CD4-positive, alpha-beta memory T cell (primary cell): ENCODE measurements around the gene TGFBR1. TPM values are rescaled to one million over a fixed set of nuclear protein-coding genes. Genes with fewer than 3 reads are reported as not detected.
A peak's percentile ranks its signal among the peaks of the same experiment; 100 is the strongest.

ENCODE experiments used
- CTCF ChIA-PET: fragments of 350-600 bp; sonication (Branson Sonifier 250); formaldehyde crosslinking; loops from one replicate; lab custom pipeline; 2021; ENCODE audit warnings: inconsistent platforms; ENCODE audit not compliant: partially characterized antibody; lab: Charles Lee
- POLR2A ChIA-PET: fragments of 350-600 bp; sonication (Branson Sonifier 250); formaldehyde crosslinking; loops from one replicate; lab custom pipeline; 2021; ENCODE audit not compliant: partially characterized antibody; lab: Charles Lee
- DNase-seq, 5 donors: peaks; one replicate each; pipeline versions ENCODE4 v3.0.0 to v3.0.0-alpha.2; 2020 to 2022; ENCODE audit warnings: mixed read lengths in 1 of 5
- H3K27ac ChIP-seq: one replicate; pipeline ENCODE4 v1.7.0; 2013; ENCODE audit warnings: low read depth, low read length
- H3K27me3 ChIP-seq: 2 replicates; pipeline ENCODE4 v1.7.0; 2013; ENCODE audit warnings: mild to moderate bottlenecking, low read length, moderate library complexity; ENCODE audit not compliant: insufficient read depth
- H3K36me3 ChIP-seq: 2 replicates; pipeline ENCODE4 v1.7.0; 2013; ENCODE audit warnings: mild to moderate bottlenecking, low read length, moderate library complexity; ENCODE audit not compliant: insufficient read depth
- H3K4me1 ChIP-seq: 2 replicates; pipeline ENCODE4 v1.7.0; 2013; ENCODE audit warnings: mild to moderate bottlenecking, low read length, moderate library complexity; ENCODE audit not compliant: insufficient read depth
- H3K4me3 ChIP-seq, 2 donors: one replicate each; pipeline ENCODE4 v1.7.0; 2013; ENCODE audit warnings: low read length in 2 of 2, mild to moderate bottlenecking in 1 of 2
- H3K9me3 ChIP-seq, 2 donors: one replicate each; pipeline ENCODE4 v1.7.0; 2013; ENCODE audit warnings: low read length in 2 of 2, control low read depth in 1 of 2; ENCODE audit not compliant: control insufficient read depth in 1 of 2
- H3K27ac Mint-ChIP-seq, 7 donors: one replicate each; pipeline ENCODE4 v1.8.0; 2020 to 2021; ENCODE audit warnings: mixed read lengths in 7 of 7, mild to moderate bottlenecking in 6 of 7, inconsistent platforms in 3 of 7, moderate library complexity in 3 of 7
- H3K27me3 Mint-ChIP-seq, 2 donors: one replicate each; pipeline ENCODE4 v1.8.0; 2020 to 2021; ENCODE audit warnings: mixed read lengths in 2 of 2
- H3K36me3 Mint-ChIP-seq, 2 donors: one replicate each; pipeline ENCODE4 v1.8.0; 2020 to 2021; ENCODE audit warnings: mixed read lengths in 2 of 2, inconsistent platforms in 1 of 2, mild to moderate bottlenecking in 1 of 2
- H3K4me1 Mint-ChIP-seq, 4 donors: one replicate each; pipeline ENCODE4 v1.8.0; 2020 to 2021; ENCODE audit warnings: mixed read lengths in 4 of 4, mild to moderate bottlenecking in 1 of 4
- H3K4me3 Mint-ChIP-seq, 8 donors: one replicate each; pipeline ENCODE4 v1.8.0; 2020 to 2021; ENCODE audit warnings: mixed read lengths in 8 of 8, mild to moderate bottlenecking in 7 of 8, moderate library complexity in 6 of 8, inconsistent platforms in 3 of 8
- H3K9me3 Mint-ChIP-seq, 8 donors: one replicate each; pipeline ENCODE4 v1.8.0; 2020 to 2021; ENCODE audit warnings: mixed read lengths in 8 of 8, mild to moderate bottlenecking in 5 of 8, inconsistent platforms in 3 of 8, moderate library complexity in 1 of 8
- intact Hi-C: fragments of 100-400 bp; cut with micrococcal nuclease; formaldehyde crosslinking; loops from one replicate; pipeline ENCODE4 v1.15.1; 2023
- polyA plus RNA-seq, 2 donors: library from polyadenylated mRNA; unstranded; fragments of 300-500 nt; fragmentation: Illumina TruSeq; gene quantifications; one replicate each; pipeline ENCODE4 v1.2.3, GENCODE V29; 2021
- total RNA-seq, 2 experiments: library from RNA; stranded (reverse); gene quantifications; one replicate each; pipeline ENCODE4 v1.2.3, GENCODE V29; 2021

Gene TGFBR1
- total and polyA plus RNA-seq, 4 experiments from 2014 or later, result 19.1 to 27.4 (median 23.9) TPM

DNA sequence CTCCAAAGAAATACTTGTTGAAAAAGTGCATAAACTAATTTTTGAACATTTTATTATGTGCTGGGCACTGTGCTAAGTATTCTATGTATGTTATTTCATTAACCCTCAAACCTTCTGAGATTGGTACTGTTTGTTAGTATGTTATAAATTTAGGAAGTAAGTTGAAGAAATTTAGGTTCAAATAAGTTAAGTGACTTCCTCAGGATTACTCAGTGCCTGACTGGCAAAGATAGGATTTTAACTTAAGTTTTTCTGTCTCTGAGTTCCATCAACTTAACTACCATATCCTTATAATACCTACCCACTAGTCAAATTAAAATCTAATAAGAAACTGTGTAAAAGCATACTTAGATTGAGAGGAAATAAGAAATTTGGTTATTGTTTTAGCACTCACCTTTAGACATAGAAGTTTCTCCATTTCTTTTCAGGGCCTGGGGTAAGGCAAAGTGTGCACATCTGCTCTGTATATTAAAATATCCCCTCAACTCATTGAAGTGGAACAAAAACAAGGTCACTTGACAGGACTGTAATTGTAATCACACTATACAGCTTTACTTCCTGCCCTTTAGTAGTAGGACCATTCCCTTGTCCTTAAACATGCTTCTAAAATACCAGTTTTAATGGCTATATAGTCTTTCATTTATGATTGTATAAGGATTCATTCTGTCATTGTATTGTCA lies 15.2 kb downstream of the TGFBR1 start:
- Histone ChIP-seq H3K36me3 (no peaks in the 10 kb centered on the region), H3K9me3 (no peaks in the 10 kb centered on the region), H3K27me3 (no peaks in the 10 kb centered on the region), H3K4me1 (peaks cover 88% of the 10 kb centered on the region), H3K27ac (no peak overlapping the region), H3K4me3 (peak overlapping the region in 1 of 2 donors; percentile 7)
- H3K27ac Mint-ChIP-seq, result peak overlapping the region in 6 of 7 donors; percentile 26 to 89 (median 52)
- CTCF ChIA-PET, result interaction anchor here (0.7 to 2.9 kb wide), 10 partner anchors 12 to 119 kb away, joined by 3 to 24 read pairs (median 4); partner anchors contain the start of gene TGFBR1
- intact Hi-C loops, result loop anchor here (1.0 to 10.0 kb wide), 2 partner anchors 16 to 975 kb away; partner anchors contain the start of genes ERP44 and INVS
- POLR2A ChIA-PET, result interaction anchor here (0.8 to 4.2 kb wide), 7 partner anchors 13 to 106 kb away, joined by 3 to 45 read pairs (median 5); partner anchors contain the start of gene TGFBR1
- no peaks in the 10 kb centered on the region for H3K9me3 Mint-ChIP-seq
- peaks cover 61 to 91% (median 73%) of the 10 kb centered on the region in 4 donors for H3K4me1 Mint-ChIP-seq
- peak overlapping the region in 7 of 8 donors; percentile 10 to 95 (median 80) for H3K4me3 Mint-ChIP-seq
- H3K36me3 Mint-ChIP-seq, result peaks cover 2 to 3% of the 10 kb centered on the region in 2 donors
- no peak for DNase-seq
- H3K27me3 Mint-ChIP-seq, result no peaks in the 10 kb centered on the region

GRCh38 chr9:99121604-99122003 lies 16.7 kb downstream of the TGFBR1 start:
- ChIA-PET POLR2A (interaction anchor here (0.6 to 4.2 kb wide), 6 partner anchors 9 to 64 kb away, joined by 3 to 45 read pairs (median 4); partner anchors contain the start of gene TGFBR1), CTCF (interaction anchor here (0.9 kb wide), 1 partner anchor 46 kb away, joined by 3 read pairs; no protein-coding TSS in a partner anchor)
- Histone ChIP-seq H3K9me3 (no peaks in the 10 kb centered on the region), H3K27ac (no peak overlapping the region), H3K27me3 (no peaks in the 10 kb centered on the region), H3K4me3 (no peak overlapping the region), H3K36me3 (no peaks in the 10 kb centered on the region), H3K4me1 (peaks cover 89% of the 10 kb centered on the region)
- Mint-ChIP-seq H3K9me3 (peaks cover 0 to 2% (median 0%) of the 10 kb centered on the region in 8 donors), H3K27me3 (no peaks in the 10 kb centered on the region), H3K27ac (peak overlapping the region in 5 of 7 donors; percentile 1 to 59 (median 24)), H3K4me3 (peak overlapping the region in 3 of 8 donors; percentile 31 to 52 (median 32)), H3K36me3 (peaks cover 2 to 3% of the 10 kb centered on the region in 2 donors), H3K4me1 (peaks cover 64 to 91% (median 72%) of the 10 kb centered on the region in 4 donors)
- DNase-seq, result no peak
- intact Hi-C loops, result loop anchor here (1.0 to 10.0 kb wide), 2 partner anchors 8 to 973 kb away; partner anchors contain the start of genes ERP44 and INVS

DNA sequence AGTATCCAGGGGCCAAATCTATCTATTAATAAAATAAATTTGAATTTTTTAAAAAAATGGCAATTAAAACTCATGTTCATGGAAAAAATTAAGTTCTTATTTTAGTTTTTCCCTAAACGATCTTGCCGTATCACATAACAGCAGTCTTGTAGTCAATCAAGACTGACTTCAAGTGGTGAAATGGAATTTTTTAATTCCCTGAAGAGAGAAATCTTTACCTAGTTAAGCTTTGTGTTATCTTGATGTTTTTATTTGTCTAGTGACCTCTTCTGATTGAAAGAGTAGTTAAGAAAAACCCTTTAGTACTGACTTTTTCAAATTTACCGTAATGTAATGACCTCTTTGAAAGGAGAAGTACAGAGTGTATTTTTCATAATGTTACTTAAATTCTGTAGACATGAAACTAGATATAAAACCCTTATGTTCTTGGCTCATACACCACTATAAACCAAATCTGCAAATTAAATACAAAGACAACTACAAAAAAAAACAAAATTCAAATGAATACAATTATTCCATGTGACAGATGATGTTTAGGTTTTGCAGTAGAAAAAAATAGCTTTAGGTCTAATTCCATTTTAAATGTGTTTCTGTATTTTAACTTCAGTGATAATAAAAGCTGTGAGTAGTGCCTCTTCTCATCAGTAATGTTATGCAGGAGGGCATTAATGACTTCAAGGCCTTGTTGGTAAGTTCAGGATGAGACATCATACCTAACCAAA lies 19.8 kb downstream of the TGFBR1 start:
- H3K9me3 ChIP-seq, result no peaks in the 10 kb centered on the region
- Mint-ChIP-seq H3K4me3 (no peak overlapping the region), H3K4me1 (peaks cover 72 to 97% (median 84%) of the 10 kb centered on the region in 4 donors), H3K27me3 (no peaks in the 10 kb centered on the region), H3K9me3 (peaks cover 0 to 2% (median 0%) of the 10 kb centered on the region in 8 donors), H3K27ac (peak overlapping the region in 1 of 7 donors; percentile 65), H3K36me3 (peaks cover 11% of the 10 kb centered on the region in 2 donors)
- H3K27me3 ChIP-seq, result no peaks in the 10 kb centered on the region
- H3K4me1 ChIP-seq, result peaks cover 94% of the 10 kb centered on the region
- no peak overlapping the region for H3K27ac ChIP-seq
- H3K4me3 ChIP-seq, result no peak overlapping the region
- intact Hi-C loops, result loop anchor here (10.0 kb wide), 1 partner anchor 970 kb away; the partner anchor contains the start of genes ERP44 and INVS
- ChIA-PET POLR2A (interaction anchor here (0.9 kb wide), 1 partner anchor 20 kb away, joined by 3 read pairs; the partner anchor contains the start of gene TGFBR1), CTCF (interaction anchor here (0.8 to 5.4 kb wide), 7 partner anchors 11 to 149 kb away, joined by 3 to 28 read pairs (median 7); partner anchors contain the start of gene TGFBR1)
- no peak for DNase-seq
- H3K36me3 ChIP-seq, result no peaks in the 10 kb centered on the region

GRCh38 chr9:99125446-99125845 lies 20.5 kb downstream of the TGFBR1 start:
- Mint-ChIP-seq H3K9me3 (peaks cover 0 to 2% (median 0%) of the 10 kb centered on the region in 8 donors), H3K36me3 (peaks cover 11 to 15% of the 10 kb centered on the region in 2 donors), H3K27me3 (no peaks in the 10 kb centered on the region), H3K4me3 (no peak overlapping the region), H3K4me1 (peaks cover 67 to 96% (median 83%) of the 10 kb centered on the region in 4 donors), H3K27ac (peak overlapping the region in 1 of 7 donors; percentile 35)
- CTCF ChIA-PET, result interaction anchor here (0.9 to 5.4 kb wide), 4 partner anchors 14 to 126 kb away, joined by 3 to 28 read pairs (median 9); no protein-coding TSS in a partner anchor
- Histone ChIP-seq H3K4me3 (no peak overlapping the region), H3K27ac (no peak overlapping the region), H3K9me3 (no peaks in the 10 kb centered on the region), H3K4me1 (peaks cover 92% of the 10 kb centered on the region), H3K27me3 (no peaks in the 10 kb centered on the region), H3K36me3 (no peaks in the 10 kb centered on the region)
- no peak for DNase-seq
- POLR2A ChIA-PET, result interaction anchor here (0.9 kb wide), 1 partner anchor 21 kb away, joined by 3 read pairs; the partner anchor contains the start of gene TGFBR1
- intact Hi-C loops, result loop anchor here (10.0 kb wide), 1 partner anchor 969 kb away; the partner anchor contains the start of genes ERP44 and INVS

DNA sequence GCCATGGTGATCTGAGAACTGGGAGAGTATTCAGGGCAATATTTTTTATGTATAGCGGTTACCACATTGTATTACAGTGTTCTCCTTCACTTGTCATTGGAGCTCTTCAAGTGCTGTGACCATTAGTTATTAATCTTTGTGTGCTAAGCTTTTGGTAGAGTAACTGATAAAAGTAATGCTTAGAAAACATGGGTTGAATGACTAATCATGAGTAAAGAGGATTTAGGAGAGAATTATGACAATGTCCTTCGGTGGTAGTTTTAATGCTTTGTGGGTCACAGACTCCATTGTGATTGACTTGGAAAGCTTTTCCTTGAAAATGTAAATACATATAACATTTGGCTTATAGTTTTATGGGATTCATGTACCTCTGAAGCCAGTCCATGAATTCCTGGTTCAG lies 21.4 kb downstream of the TGFBR1 start:
- H3K36me3 Mint-ChIP-seq, result peaks cover 17 to 18% of the 10 kb centered on the region in 2 donors
- H3K27me3 Mint-ChIP-seq, result no peaks in the 10 kb centered on the region
- H3K27me3 ChIP-seq, result no peaks in the 10 kb centered on the region
- peaks cover 0 to 2% (median 0%) of the 10 kb centered on the region in 8 donors for H3K9me3 Mint-ChIP-seq
- peaks cover 88% of the 10 kb centered on the region for H3K4me1 ChIP-seq
- H3K4me1 Mint-ChIP-seq, result peaks cover 63 to 96% (median 81%) of the 10 kb centered on the region in 4 donors
- intact Hi-C loops, result loop anchor here (10.0 kb wide), 1 partner anchor 968 kb away; the partner anchor contains the start of genes ERP44 and INVS
- ChIA-PET POLR2A (interaction anchor here (0.9 to 1.2 kb wide), 3 partner anchors 13 to 67 kb away, joined by 3 to 4 read pairs (median 3); no protein-coding TSS in a partner anchor), CTCF (interaction anchor here (1.0 to 5.4 kb wide), 4 partner anchors 12 to 127 kb away, joined by 3 to 28 read pairs (median 9); no protein-coding TSS in a partner anchor)
- H3K27ac ChIP-seq, result no peak overlapping the region
- no peaks in the 10 kb centered on the region for H3K9me3 ChIP-seq
- H3K36me3 ChIP-seq, result no peaks in the 10 kb centered on the region
- H3K4me3 Mint-ChIP-seq, result no peak overlapping the region
- H3K27ac Mint-ChIP-seq, result peak overlapping the region in 1 of 7 donors; percentile 2
- H3K4me3 ChIP-seq, result no peak overlapping the region
- no peak for DNase-seq

- peak overlapping the region in 4 of 8 donors; percentile 3 to 43 (median 26) for H3K4me3 Mint-ChIP-seq
- no peaks in the 10 kb centered on the region for H3K27me3 Mint-ChIP-seq
- H3K27ac Mint-ChIP-seq, result peak overlapping the region in 3 of 7 donors; percentile 14 to 49 (median 31)
- H3K36me3 Mint-ChIP-seq, result peaks cover 23 to 26% of the 10 kb centered on the region in 2 donors
- ChIA-PET CTCF (interaction anchor here (1.0 to 5.4 kb wide), 3 partner anchors 12 to 129 kb away, joined by 3 to 28 read pairs (median 10); no protein-coding TSS in a partner anchor), POLR2A (interaction anchor here (0.7 to 1.5 kb wide), 5 partner anchors 16 to 70 kb away, joined by 3 to 5 read pairs (median 4); partner anchors contain the start of gene TGFBR1)
- peaks cover 0 to 2% (median 0%) of the 10 kb centered on the region in 8 donors for H3K9me3 Mint-ChIP-seq
- Histone ChIP-seq H3K4me3 (no peak overlapping the region), H3K9me3 (no peaks in the 10 kb centered on the region), H3K27ac (no peak overlapping the region), H3K4me1 (peaks cover 80% of the 10 kb centered on the region), H3K36me3 (no peaks in the 10 kb centered on the region), H3K27me3 (no peaks in the 10 kb centered on the region)
- no peak for DNase-seq
- peaks cover 56 to 91% (median 76%) of the 10 kb centered on the region in 4 donors for H3K4me1 Mint-ChIP-seq
- intact Hi-C loops, result loop anchor here (10.0 kb wide), 1 partner anchor 967 kb away; the partner anchor contains the start of genes ERP44 and INVS
Measured at GRCh38 chr9:99127356-99128132, 22.6 kb downstream of the TGFBR1 start.
